OCI-LY7 (cell line): ENCODE measurements around the gene PDPN. TPM values are rescaled to one million over a fixed set of nuclear protein-coding genes. Genes with fewer than 3 reads are reported as not detected.

Source experiments
- BruUV-seq: library from RNA; stranded (reverse); fragments of 400-500 nt; replicated peaks from 2 replicates; lab custom pipeline; 2021; lab: Mats Ljungman, UMichigan
- CTCF ChIA-PET: fragments of 300-600 bp; sonication (Branson Sonifier 250); formaldehyde crosslinking; loops from one replicate; lab custom pipeline; 2022; ENCODE audit warnings: antibody characterized with exemption; ENCODE audit not compliant: unreplicated experiment; lab: Charles Lee
- POLR2A ChIA-PET: fragments of 300-600 bp; sonication (Branson Sonifier 250); formaldehyde crosslinking; loops from one replicate; lab custom pipeline; 2022; ENCODE audit warnings: antibody characterized with exemption; lab: Charles Lee
- DNase-seq: peaks from one replicate; pipeline ENCODE4 v3.0.0-alpha.2; 2015; ENCODE audit warnings: low spot score
- H2AFZ ChIP-seq: fragments of 200-600 bp; sonication (generic), shearing (Covaris generic); 2 replicates; pipeline ENCODE4 v1.6.1; 2014; ENCODE audit warnings: mild to moderate bottlenecking, antibody characterized with exemption, low read length, moderate library complexity
- H3K27ac ChIP-seq: fragments of 200-600 bp; sonication (generic); 2 replicates; pipeline ENCODE4 v1.5.1; 2014; ENCODE audit warnings: mixed run types, low read depth, mild to moderate bottlenecking, moderate library complexity, low read length, inconsistent platforms; ENCODE audit not compliant: poor library complexity, severe bottlenecking
- H3K36me3 ChIP-seq: fragments of 200-600 bp; sonication (generic); 2 replicates; pipeline ENCODE4 v1.6.1; 2014; ENCODE audit warnings: mild to moderate bottlenecking, antibody characterized with exemption, low read length, moderate library complexity, mixed read lengths; ENCODE audit not compliant: insufficient read depth
- H3K4me1 ChIP-seq: fragments of 200-600 bp; sonication (generic); 2 replicates; pipeline ENCODE4 v1.5.1; 2014; ENCODE audit warnings: mild to moderate bottlenecking, low read length; ENCODE audit not compliant: insufficient read depth, poor library complexity, severe bottlenecking
- H3K4me2 ChIP-seq: fragments of 200-600 bp; sonication (generic); 2 replicates; pipeline ENCODE4 v1.6.1; 2014; ENCODE audit warnings: mild to moderate bottlenecking, low read length
- H3K4me3 ChIP-seq: fragments of 200-600 bp; sonication (generic); 2 replicates; pipeline ENCODE4 v1.5.1; 2014; ENCODE audit warnings: mild to moderate bottlenecking, low read depth, low read length; ENCODE audit not compliant: poor library complexity, severe bottlenecking
- H3K79me2 ChIP-seq: fragments of 200-600 bp; sonication (generic); 2 replicates; pipeline ENCODE4 v1.6.1; 2016; ENCODE audit warnings: low read depth, mild to moderate bottlenecking, low read length, moderate library complexity, mixed read lengths; ENCODE audit not compliant: insufficient read depth
- H3K9me2 ChIP-seq: fragments of 200-600 bp; sonication (generic); 2 replicates; pipeline ENCODE4 v1.6.1; 2016; ENCODE audit warnings: mild to moderate bottlenecking, low read length, mixed read lengths; ENCODE audit not compliant: insufficient read depth
- H3K9me3 ChIP-seq: fragments of 200-600 bp; sonication (generic); 2 replicates; pipeline ENCODE4 v1.6.1; 2014; ENCODE audit warnings: mild to moderate bottlenecking, mixed run types, low read length, mixed read lengths
- H4K20me1 ChIP-seq: fragments of 200-600 bp; sonication (generic); 2 replicates; pipeline ENCODE4 v1.6.1; 2014; ENCODE audit warnings: mild to moderate bottlenecking, antibody characterized with exemption, low read length, moderate library complexity, mixed read lengths; ENCODE audit not compliant: insufficient read depth
- CTCF ChIP-seq: fragments of 200-600 bp; sonication (generic); conservative IDR thresholded peaks from 2 replicates; pipeline ENCODE4 v1.5.1; 2014; ENCODE audit warnings: mild to moderate bottlenecking, antibody characterized with exemption, low read length, moderate library complexity, mixed read lengths
- EZH2phosphoT487 ChIP-seq: fragments of 200-600 bp; sonication (generic); IDR thresholded peaks from 2 replicates; pipeline ENCODE4 v1.6.1; 2018; ENCODE audit warnings: low read depth, borderline replicate concordance, mild to moderate bottlenecking, mixed run types, antibody characterized with exemption, low read length, moderate library complexity, mixed read lengths
- intact Hi-C: fragments of 100-400 bp; cut with micrococcal nuclease; formaldehyde crosslinking; loops from one replicate; pipeline ENCODE4 v1.10.0; 2022; ENCODE audit not compliant: unreplicated experiment
- total RNA-seq, 2 experiments: library from RNA; depleted of rRNA in 1 of 2; stranded (reverse); fragments of >200 nt in 1 of 2; shearing (Covaris generic) in 1 of 2; gene quantifications; 2 replicates each; pipeline ENCODE4 v1.2.3, GENCODE V29; 2014 to 2022

Gene PDPN
- total RNA-seq, 2 experiments from 2014 or later = not detected

GRCh38 chr1:13643017-13643416 lies 59.4 kb downstream of the PDPN start:
- peak overlapping the region; percentile 21 for H3K4me3 ChIP-seq
- H3K27ac ChIP-seq = peak overlapping the region; percentile 37
- peaks cover 26% of the 10 kb centered on the region for H3K4me1 ChIP-seq
- POLR2A ChIA-PET = interaction anchor here (1.0 to 1.6 kb wide), 2 partner anchors 12 to 14 kb away, joined by 3 to 4 read pairs; no protein-coding TSS in a partner anchor
- H3K9me3 ChIP-seq = peaks cover 14% of the 10 kb centered on the region; the same call in 1 of the 2 replicates
- no peaks in the 10 kb centered on the region for H3K79me2 ChIP-seq
- no TSS peak for BruUV-seq
- H3K4me2 ChIP-seq = peak overlapping the region; percentile 53
- no peaks in the 10 kb centered on the region for H4K20me1 ChIP-seq
- TF ChIP-seq CTCF (no peak), EZH2phosphoT487 (no peak)
- intact Hi-C loops = no loop called here
- no peak for DNase-seq
- no peaks in the 10 kb centered on the region for H3K36me3 ChIP-seq
- peak overlapping the region; percentile 94; the same call in 1 of the 2 replicates for H2AFZ ChIP-seq
- CTCF ChIA-PET = no interaction called here
- no peaks in the 10 kb centered on the region for H3K9me2 ChIP-seq

DNA sequence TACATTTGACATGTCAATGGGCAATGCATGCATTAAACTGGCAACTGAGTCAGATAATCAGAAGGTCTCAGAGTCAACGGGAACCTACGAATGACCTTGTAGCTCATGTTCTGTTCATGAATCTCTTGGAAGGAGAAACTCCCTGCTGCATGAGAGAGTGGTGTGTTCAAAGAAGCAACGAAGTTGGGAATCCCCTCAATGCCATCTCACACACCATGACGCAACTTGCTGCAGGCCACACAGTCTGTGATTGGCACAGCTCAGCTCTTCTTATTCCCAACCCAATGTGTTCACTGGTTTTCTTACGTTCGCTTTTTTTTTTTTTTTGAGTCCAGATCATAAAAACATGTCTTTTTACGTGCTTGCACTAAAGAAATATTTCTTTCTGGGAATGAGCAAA lies 62.9 kb downstream of the PDPN start:
- H2AFZ ChIP-seq = no peak overlapping the region
- TF ChIP-seq EZH2phosphoT487 (no peak), CTCF (no peak)
- POLR2A ChIA-PET = interaction anchor here (0.6 kb wide), 1 partner anchor 9 kb away, joined by 5 read pairs; no protein-coding TSS in a partner anchor
- intact Hi-C loops = no loop called here
- no peaks in the 10 kb centered on the region for H3K9me2 ChIP-seq
- H3K4me1 ChIP-seq = peaks cover 18% of the 10 kb centered on the region
- peaks cover 8% of the 10 kb centered on the region; the same call in 1 of the 2 replicates for H3K9me3 ChIP-seq
- no peak overlapping the region for H3K27ac ChIP-seq
- CTCF ChIA-PET = no interaction called here
- no peaks in the 10 kb centered on the region for H4K20me1 ChIP-seq
- H3K4me3 ChIP-seq = no peak overlapping the region
- BruUV-seq = no TSS peak
- no peak for DNase-seq
- H3K4me2 ChIP-seq = no peak overlapping the region
- no peaks in the 10 kb centered on the region for H3K36me3 ChIP-seq
- H3K79me2 ChIP-seq = no peaks in the 10 kb centered on the region

GRCh38 chr1:13651279-13651678 lies 67.6 kb downstream of the PDPN start:
- H3K4me3 ChIP-seq = no peak overlapping the region
- no peak overlapping the region for H2AFZ ChIP-seq
- H3K4me2 ChIP-seq = no peak overlapping the region
- peaks cover 8% of the 10 kb centered on the region; the same call in 1 of the 2 replicates for H3K9me3 ChIP-seq
- CTCF ChIA-PET = no interaction called here
- no peaks in the 10 kb centered on the region for H3K79me2 ChIP-seq
- TF ChIP-seq EZH2phosphoT487 = no peak
- TF ChIP-seq CTCF = no peak
- H3K4me1 ChIP-seq = no peaks in the 10 kb centered on the region
- BruUV-seq = no TSS peak
- no peak overlapping the region for H3K27ac ChIP-seq
- H3K36me3 ChIP-seq = no peaks in the 10 kb centered on the region
- DNase-seq = no peak
- H3K9me2 ChIP-seq = no peaks in the 10 kb centered on the region
- POLR2A ChIA-PET = no interaction called here
- H4K20me1 ChIP-seq = no peaks in the 10 kb centered on the region
- intact Hi-C loops = no loop called here
